Activated T-helper 1 cell treated with Interleukin-2 at 50 U/mL for 16 hours (primary cell): ENCODE data around the gene TRAPPC3L.

Source experiments
- DNase-seq: peaks from one replicate; pipeline ENCODE4 v3.0.0-alpha.2; 2020; ENCODE audit warnings: low read depth

Gene TRAPPC3L

DNA sequence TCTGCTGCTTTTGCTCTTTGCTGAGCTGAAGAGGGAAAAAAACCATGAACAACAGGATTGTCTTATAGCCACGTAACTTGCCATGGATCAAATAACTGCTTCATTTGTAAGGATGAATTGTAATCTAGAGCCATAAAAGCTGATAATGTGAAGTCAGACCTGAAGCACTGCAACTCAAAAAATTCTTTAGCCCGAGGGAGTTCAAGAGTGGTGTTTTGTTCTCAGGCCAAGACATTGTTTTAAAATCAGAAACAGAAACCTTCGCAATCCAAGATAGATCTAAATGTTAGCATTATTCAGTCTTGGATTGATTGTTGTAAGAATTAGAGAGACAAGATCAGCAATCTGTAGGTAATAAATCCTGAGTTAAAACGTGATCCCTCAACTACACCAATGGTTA, at the start of gene TRAPPC3L:
Gene TRAPPC3L, minus strand, starts transcription at position 34 of the 400 bp plus-strand sequence. CDS start 170 bp downstream, outside the sequence.
- no peak for DNase-seq

DNA sequence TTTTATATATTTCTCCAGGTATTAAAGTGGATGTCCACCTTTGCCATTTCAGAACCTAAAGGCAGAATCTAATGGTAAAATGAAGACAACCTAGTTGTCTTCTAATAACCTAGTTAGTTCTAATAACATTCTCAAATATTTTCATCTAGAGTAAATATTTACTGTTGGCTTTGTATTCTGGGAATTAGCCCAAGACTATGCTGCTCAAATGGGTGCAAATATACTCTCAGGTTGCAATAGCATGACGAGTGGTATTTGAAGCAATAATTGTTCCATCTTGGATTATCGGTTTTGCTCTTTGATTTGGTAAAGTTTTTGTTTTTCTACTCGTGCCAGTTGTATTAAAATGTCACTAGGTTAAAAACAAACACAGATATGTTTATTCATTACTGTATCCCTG, 49.8 kb upstream of the TRAPPC3L start:
- DNase-seq, result no peak

DNA sequence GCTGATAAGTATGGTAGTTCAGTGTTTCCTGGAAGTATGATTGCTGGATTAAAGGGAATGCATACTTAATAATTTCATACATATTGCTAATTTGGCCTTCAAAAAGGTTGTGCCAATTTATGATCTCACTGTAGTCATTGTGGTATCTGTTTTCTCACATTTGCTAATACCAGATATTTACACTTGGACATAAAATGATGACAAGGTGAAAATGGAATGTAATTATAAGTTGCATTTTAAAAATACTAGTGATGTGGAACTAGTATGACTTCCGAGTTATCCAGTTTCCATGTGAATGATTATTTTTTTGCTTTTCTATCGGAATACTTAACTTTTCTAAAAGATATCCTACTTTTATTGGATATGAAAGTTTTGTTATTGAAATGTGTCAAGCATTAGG, 41.3 kb upstream of the TRAPPC3L start:
- DNase-seq, result no peak

DNA sequence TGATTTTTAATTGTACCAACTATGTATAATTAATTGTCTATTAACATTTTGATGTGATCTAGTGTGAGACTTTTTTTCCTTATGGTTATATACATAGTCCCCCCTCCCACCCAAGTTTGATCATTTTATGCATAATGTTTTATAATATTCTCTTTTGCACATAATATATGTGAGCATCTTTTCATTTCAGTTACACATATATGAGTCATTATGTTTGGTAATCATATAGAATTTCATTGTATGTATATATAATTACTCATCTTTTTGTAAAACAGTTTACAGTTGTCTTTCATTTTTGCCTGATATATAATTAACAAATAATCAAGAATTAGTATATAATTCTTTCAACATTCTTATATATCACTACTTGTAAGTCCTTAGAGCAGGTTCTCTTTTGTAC, 40.8 kb upstream of the TRAPPC3L start:
- DNase-seq, result no peak

DNA sequence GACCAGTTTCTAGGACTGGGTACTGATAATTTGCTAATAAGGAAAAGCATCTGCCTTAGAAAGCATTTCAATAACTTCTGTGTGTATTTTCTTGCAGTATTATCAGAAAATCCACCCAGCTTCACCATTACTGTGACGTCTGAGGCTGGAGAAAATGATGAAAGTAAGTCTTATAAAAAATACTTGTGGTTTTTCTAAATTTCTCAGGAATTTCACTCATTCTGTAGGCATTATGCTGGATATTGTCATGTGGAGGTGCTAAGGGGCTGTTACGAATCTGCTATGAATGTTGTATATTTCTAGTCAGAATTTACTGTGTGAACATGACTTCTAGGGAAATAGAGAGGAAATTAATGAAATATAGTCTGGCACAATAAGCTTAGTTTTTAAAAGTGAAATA, 34.7 kb upstream of the TRAPPC3L start:
- DNase-seq, result no peak

DNA sequence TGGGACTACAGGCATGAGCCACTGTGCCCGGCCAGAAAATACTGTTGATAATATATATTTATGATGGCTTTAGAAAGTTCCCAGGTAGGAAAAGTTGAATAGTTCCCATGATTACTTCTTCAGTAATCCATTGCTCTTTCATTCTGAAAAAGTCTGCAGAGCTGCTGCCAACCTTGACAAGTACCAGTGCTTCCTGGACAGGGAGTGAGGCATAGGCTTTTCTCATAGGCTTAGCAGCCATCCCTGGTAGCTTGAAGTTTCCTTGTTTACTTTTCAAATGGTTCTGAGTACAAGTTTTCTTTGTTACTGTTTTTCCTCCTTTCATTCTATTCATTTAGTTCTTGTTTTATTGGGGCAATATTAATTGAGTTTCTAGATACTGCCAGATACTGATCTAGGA, 33.7 kb upstream of the TRAPPC3L start:
- DNase-seq, result no peak

DNA sequence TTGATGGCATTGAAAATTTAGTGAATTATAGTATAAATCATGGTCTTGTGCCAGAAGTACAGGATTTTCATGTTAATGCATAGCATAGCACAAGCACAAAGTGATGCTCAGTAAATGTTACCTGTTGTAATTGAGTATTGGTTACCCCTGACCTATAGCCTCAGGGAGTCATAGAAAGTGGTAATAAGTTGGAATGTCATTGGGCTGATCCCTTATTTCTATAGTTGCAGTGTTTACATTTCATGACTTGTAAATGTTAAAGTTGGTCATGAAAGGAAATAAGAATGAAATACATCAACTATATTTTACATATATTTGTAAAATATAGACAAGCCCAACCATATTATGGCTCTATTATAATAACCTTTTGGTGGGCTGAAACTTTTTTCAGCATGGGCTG, 32.9 kb upstream of the TRAPPC3L start:
- DNase-seq, result no peak

DNA sequence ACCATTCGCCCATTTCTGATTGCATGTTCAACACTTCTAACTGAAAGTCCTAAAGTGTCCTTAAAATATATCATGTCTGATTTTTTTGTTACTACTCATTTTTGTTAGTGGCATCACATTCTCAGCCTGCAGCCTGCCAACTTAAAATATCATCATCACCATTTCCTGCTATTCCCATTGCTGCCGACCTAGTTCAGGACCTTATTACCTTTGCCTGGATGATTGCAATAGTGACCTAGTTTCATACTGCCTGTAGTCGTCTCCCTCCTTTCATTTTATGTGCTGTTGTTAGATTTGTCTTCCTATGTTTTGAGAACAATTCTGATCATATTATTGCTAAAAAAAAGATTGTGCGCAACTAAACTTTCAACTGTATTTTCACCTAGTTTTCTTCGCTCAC, 32.0 kb upstream of the TRAPPC3L start:
- DNase-seq, result no peak

DNA sequence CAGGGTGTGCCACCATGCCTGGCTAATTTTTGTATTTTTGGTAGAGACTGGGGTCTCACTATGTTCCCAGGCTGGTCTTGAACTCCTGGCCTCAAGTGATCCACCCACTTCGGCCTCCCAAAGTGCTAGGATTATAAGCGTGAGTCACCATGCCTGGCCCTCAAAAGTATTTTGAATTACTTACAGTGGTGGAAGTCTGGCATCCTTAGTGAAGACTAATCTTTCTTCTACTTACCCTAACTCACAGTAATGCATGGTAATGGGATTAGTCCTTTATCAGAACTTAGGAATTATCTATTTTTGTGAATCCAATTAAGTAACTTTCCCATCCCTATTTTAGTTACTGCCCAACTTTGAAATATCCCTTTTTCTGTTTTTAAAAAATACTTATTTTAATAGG, 29.7 kb upstream of the TRAPPC3L start:
- no peak for DNase-seq

DNA sequence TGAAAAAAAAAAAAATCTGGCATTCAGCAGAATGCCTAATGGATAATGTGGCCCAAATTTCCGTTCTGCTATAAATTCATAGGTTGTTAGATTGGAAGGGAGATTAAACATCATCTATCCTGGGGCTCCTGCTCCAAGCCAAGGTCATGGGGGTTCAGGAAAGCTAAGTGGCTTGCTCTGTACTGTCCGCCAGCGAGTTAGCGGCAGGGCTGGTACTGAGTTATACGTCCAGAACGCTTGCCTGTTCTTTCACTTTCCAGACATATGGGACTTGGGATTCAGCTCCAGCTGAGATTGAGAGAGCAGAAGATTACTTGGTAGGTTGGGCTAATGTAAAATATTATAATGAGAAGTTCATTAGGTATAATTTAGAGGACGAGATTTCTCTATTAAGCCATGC, 26.7 kb upstream of the TRAPPC3L start:
- no peak for DNase-seq

DNA sequence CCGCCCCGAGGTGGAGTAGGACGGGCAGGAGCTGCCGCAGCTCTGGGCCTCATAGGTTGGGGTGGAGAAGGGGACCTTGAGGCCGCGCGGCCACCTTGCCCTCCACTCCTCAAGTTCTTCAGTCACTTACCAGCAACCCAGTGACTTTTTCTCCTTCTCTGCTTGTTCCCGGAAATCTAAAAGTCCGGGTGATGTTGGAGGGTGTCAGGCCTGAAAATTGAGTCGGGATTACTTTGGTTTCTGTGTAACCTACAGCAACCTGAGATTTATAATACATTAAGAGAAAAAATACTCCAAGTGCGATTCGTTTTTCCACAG, 26.2 kb upstream of the TRAPPC3L start:
- DNase-seq, result no peak

DNA sequence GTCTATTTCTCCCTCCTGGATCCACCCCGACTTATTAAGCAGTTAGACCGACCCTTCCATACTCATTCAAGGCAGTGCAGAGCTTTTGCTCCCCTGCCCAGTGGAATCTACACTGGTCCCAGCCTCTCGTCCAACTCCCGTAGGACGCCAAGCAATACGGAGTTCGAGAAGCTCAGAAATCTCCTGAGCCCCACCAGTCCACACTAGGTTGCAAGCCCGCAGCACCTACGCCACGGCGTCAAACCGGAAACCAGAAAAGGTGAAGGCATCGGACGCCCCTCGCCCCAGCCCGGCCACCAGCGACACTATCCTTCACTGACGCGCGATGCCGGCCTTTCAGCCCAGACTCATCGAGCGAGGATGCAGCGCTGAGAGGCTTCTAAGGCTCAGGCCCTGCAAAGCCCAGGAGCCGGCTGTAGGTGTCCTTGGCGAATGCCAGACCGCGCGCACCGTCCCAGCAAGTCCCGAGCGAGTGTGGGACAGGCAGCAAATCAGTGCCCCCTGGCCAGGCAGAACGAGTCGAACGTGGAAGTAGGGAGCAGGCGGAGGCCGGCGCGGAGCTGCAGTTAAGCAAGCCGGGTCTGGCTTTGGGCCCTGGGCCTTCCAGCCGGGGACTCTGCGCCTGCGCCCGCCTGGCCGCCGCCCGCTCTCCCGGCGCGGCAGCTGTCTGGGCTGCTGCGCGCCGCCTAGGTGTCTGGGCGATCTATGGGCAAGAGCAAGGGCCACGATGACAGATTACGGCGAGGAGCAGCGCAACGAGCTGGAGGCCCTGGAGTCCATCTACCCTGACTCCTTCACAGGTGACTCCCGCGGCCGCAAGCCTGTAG, 25.6 kb upstream of the TRAPPC3L start, which contains the start of gene RWDD1:
Gene RWDD1, plus strand, starts transcription at position 649 of the 827 bp plus-strand sequence. Its CDS starts 79 bp downstream, at position 728.
- DNase-seq, result peak; percentile 97

DNA sequence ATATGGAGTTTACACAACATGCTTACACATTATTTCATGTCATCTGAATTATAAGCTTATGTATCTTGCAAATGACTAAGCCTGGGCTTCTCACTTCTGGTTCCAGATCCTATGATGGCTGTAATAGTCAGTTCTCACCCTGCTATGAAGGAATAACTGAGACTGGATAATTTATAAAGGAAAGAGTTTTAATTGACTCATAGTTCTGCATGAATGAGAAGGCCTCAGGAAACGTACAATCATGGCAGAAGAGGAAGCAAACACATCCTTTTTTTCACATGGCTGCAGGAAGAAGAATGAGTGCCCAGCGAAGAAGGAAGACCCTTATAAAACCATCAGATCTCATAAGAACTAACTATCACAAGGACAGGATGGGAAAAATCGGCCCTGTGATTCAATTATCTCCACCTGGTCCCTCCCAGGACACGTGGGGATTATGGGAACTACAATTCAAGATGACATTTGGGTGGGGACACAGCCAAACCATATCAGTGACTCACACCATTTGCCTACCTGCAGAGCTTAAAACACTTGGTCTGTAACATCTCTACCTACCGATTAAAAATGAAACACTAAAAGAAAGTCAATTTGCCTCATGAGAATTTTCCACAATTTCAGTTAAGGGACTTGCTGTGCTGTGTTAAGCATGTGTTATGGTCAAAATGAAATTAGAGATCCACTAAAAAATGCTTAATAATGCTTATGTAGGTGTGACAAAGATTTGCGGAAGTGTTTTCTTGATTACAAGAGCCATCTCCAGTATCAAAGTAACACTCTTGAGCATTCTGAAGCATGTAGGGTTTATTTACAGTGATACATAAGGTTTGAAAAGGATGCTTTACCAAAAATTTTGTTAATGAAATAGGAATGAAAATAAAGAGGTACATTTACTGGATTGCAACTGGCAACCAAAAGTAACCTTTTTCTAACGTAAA, 23.6 kb upstream of the TRAPPC3L start:
- no peak for DNase-seq

DNA sequence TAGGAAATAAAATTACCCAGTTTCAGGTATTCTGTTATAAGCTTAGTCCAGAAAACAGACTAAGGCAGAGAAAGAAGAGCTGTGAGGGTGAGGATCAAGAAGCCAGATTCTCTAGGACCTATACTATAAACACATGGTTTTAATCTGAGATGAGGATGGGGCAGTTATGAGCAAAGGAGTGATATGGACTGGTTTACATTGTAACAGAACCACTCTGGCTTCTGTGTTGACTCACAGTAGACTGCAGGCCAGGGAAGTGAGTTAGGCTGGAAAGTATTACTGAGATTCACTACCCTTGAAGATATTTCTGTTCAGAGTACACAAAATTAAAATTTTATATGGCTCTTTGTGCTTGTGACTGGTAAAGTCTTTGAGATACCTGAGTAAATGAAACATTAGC, 22.6 kb upstream of the TRAPPC3L start:
- no peak for DNase-seq

DNA sequence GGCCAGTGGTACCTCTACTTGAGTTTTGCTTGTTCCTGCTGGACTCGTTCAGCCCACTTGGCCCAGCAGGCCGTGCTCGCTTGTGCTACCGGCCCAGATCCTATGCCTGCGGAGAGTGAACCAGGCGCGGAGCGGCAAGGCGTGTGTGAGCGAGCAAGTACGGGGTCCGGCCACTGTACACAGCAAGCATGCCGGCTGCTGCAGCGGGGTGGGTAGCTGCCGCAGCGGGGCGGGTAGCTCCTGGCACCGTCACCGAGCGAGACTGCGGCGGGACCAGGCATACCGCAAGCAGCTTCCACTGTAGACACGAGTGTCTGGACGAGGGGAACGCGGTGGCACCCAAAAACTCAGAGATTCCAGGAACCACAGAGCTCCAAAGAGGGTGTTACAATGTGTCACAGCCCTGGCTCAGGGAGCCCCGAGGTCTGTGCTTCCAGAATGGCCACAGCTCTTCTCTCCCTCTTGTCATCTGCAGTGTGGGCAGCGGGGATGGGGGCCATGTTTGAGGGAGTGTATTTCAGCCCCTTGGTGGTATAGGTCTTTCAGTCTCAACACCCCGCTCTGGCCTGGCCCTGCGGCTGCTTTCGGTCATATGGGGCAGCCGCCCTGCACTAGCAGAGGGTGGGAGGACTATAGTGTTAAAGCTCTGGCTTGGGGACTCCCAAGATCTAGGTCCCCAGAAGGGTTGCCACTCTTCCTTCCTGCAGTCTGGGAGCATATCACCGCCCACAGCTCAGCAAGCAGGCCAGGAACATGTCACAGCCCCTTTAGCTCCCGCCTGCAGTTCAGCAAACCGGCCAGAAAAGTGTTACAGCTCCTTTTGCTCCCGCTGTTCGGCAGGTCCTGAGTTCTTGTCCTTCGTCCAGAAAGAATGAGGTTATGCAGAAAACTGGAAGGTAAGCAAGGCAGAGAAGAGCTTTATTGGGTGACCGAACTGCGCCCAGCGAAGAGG, 19.7 kb upstream of the TRAPPC3L start:
- DNase-seq, result no peak

DNA sequence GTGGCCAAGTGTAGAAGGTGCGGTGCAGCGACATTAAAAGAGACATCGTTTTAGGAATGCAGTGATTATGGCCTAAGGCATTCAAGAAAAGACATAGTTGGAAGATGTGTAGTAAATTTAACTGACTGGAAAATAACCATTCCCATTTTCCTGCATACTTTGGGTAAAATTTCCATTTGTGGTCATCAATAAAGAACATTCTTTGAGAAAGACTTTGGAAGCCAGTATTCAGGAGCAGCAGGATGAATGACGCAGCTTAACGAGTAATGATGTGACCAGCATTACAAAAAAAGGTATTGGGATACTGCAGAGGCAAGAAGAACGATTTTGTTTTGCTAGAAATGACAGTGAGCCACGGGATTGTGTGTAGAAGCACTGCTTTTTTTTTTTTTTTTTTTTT, 18.8 kb upstream of the TRAPPC3L start:
- no peak for DNase-seq

DNA sequence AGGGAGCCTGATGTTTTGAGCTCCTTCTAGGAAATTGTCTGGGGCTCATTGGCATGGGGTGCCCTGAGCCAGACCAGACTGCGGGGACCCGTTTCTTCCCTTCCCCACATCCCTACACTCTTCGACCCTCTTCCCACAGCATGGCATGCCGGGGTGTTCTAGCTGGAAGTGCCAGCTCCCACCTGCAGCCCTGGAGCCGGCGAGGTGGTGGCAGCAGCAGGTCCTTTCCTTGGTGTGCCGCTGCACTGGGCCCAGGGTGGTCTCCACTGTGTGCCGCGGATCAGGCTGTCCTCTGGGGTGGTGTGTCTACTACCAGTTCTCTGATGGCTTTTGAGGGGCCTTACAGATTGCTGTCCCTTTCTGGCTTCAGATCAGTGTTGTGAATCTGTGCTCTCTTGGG, 18.3 kb upstream of the TRAPPC3L start:
- no peak for DNase-seq

DNA sequence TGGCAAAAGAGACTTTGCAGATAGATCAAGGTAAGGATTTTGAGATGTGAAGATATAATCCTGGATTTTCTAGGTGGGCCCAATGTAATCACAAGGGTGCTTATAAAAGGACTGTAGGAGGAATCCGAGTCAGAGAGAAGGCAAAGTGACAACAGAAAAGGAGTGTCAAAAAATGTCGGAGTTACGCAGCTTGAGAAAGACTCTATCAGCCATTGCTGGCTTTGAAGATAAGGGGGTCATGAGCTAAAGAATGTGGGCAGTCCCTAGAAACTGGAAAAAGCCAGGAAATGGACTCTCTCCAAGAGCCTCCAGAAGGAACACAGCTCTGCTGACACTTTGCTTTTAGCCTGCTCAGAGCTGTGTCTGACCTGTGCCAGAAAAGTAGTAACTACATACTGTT, 17.1 kb upstream of the TRAPPC3L start:
- DNase-seq, result no peak

DNA sequence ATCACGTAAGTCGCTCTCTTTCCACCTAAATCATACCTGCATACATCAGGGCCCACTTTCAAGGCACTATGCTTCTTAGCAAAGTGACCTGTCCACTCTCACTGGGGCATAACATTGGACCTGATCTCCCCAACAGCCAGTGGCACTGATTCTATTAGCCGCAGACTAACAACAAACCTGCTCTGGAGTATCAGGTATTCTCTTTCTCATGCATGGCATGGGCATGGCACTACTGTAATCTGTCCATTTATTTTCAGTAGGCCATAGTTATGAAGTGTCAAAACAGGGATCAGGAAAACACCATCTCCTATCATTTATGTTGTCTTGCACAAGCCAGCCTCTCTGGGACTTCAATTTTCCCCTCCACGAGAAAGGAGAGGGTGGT, 16.5 kb upstream of the TRAPPC3L start:
- DNase-seq, result no peak

DNA sequence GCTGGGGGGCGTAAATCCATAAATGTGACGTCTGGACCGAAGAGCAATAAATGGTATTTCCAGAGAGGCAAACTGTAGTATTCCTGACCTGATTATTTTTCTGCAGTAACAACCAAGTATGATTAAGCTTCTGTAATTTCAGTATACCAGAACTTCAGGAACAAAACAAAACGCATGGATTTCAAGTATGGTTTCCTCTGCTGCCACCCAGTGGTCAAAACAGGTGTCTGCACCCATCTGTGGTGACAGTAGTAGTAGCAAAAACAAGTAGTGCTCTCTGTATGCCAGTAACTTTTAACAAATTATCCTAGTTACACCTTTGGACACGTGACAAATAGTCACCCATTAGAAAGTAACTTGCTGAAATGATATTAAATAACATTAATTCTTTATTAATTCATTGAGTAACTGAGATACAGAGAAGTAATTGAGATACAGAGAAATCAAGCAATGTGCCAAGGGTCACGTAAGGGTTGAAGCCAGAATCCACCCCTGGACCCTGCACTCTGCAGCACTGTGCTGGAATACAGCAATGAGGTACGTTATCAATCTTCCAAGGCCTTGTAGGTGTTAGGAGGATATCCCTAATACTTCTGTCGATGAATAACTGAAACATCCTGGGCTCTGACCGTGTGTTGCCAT, 16.0 kb upstream of the TRAPPC3L start:
- peak; percentile 44 for DNase-seq

DNA sequence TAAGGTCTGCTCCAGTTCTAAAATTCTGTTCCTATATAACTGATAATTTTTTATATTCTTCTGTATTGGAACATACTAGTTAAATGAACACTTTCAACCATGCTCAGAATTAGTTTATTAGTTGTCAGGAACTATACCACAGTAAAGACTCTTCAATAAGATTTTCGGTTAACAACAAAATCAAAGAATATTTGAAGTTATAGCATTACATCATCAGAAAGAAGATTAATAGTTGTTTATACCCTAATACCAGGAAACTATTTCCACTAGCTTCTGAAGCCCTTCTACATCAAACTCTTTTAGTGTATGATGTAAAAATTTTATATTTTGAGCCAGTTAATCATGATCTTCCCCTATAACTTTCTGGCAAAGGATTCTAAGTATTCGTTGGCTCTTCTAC, 14.6 kb upstream of the TRAPPC3L start:
- no peak for DNase-seq

DNA sequence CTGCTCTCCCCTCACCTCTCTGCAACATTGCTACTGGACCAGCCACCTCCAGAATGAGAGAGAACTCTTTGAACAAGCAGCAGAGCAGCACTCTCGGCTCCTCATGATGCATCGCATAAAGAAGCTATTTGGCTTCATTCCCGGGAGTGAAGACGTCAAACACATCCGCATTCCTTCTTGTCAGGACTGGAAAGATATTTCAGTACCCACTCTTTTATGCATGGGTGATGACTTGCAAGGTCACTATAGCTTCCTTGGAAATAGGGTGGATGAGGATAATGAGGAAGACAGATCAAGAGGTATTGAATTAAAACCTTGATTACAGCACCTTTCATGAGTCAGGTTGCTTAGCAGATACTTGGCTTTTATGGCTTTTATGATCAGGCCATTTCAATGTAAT, 12.4 kb upstream of the TRAPPC3L start:
- DNase-seq, result no peak
